ENCODE data around the gene IL1RAP. TPM values are rescaled to one million over a fixed set of nuclear protein-coding genes. Genes with fewer than 3 reads are reported as not detected.
"Not testable (repeated sequence)": the region's sequence is repeated elsewhere in the genome, so short reads cannot be mapped to it uniquely, and the experiment has no call there.

IL1RAP gene
- total RNA-seq, 1 experiment from 2014 or later = 27.3 TPM

GRCh38 chr3:190646996-190647395 lies 133.1 kb downstream of the IL1RAP start:
- DNase-seq (ENCODE audit: low read depth) = no peak

- DNase-seq (ENCODE audit: low read depth) = no peak
Measured at GRCh38 chr3:190655933-190656332, 142.0 kb downstream of the IL1RAP start.

GRCh38 chr3:190658106-190658505 lies 144.2 kb downstream of the IL1RAP start:
- DNase-seq (ENCODE audit: low read depth) = no peak

GRCh38 chr3:190666821-190667220 lies 152.9 kb downstream of the IL1RAP start:
- no peak for DNase-seq (ENCODE audit: low read depth)

- DNase-seq (ENCODE audit: low read depth) = no peak
Measured at GRCh38 chr3:190671658-190672057, 157.8 kb downstream of the IL1RAP start.

GRCh38 chr3:190673148-190673547 lies 159.3 kb downstream of the IL1RAP start:
- DNase-seq (ENCODE audit: low read depth) = no peak

GRCh38 chr3:190676481-190676880 lies 162.6 kb downstream of the IL1RAP start:
- DNase-seq (ENCODE audit: low read depth) = no peak

- DNase-seq (ENCODE audit: low read depth) = no peak
Measured at GRCh38 chr3:190677001-190677400, 163.1 kb downstream of the IL1RAP start.

- DNase-seq (ENCODE audit: low read depth) = not testable (repeated sequence)
Measured at GRCh38 chr3:190677868-190678267, 164.0 kb downstream of the IL1RAP start.

GRCh38 chr3:190680691-190681090 lies 166.8 kb downstream of the IL1RAP start:
- no peak for DNase-seq (ENCODE audit: low read depth)

- no peak for DNase-seq (ENCODE audit: low read depth)
Measured at GRCh38 chr3:190684776-190685175, 170.9 kb downstream of the IL1RAP start.

GRCh38 chr3:190686011-190686410 lies 172.1 kb downstream of the IL1RAP start:
- DNase-seq (ENCODE audit: low read depth) = no peak

GRCh38 chr3:190690246-190690645 lies 176.4 kb downstream of the IL1RAP start:
- no peak for DNase-seq (ENCODE audit: low read depth)

- DNase-seq (ENCODE audit: low read depth) = no peak
Measured at GRCh38 chr3:190692256-190692655, 178.4 kb downstream of the IL1RAP start.

GRCh38 chr3:190694335-190695001 lies 180.6 kb downstream of the IL1RAP start:
- DNase-seq (ENCODE audit: low read depth) = no peak

GRCh38 chr3:190695225-190695624 lies 181.3 kb downstream of the IL1RAP start:
- no peak for DNase-seq (ENCODE audit: low read depth)

- no peak for DNase-seq (ENCODE audit: low read depth)
Measured at GRCh38 chr3:190695994-190696393, 182.1 kb downstream of the IL1RAP start.

GRCh38 chr3:190696777-190697501 lies 183.1 kb downstream of the IL1RAP start:
- peak; percentile 37 for DNase-seq (ENCODE audit: low read depth)

- DNase-seq (ENCODE audit: low read depth) = no peak
Measured at GRCh38 chr3:190697502-190697830, 183.6 kb downstream of the IL1RAP start.

GRCh38 chr3:190697901-190698300 lies 184.0 kb downstream of the IL1RAP start:
- peak; percentile 67 for DNase-seq (ENCODE audit: low read depth)

- DNase-seq (ENCODE audit: low read depth) = no peak
Measured at GRCh38 chr3:190699776-190700175, 185.9 kb downstream of the IL1RAP start.

- peak; percentile 74 for DNase-seq (ENCODE audit: low read depth)
Measured at GRCh38 chr3:190701096-190701532, 187.2 kb downstream of the IL1RAP start.

- DNase-seq (ENCODE audit: low read depth) = no peak
Measured at GRCh38 chr3:190706582-190706981, 192.7 kb downstream of the IL1RAP start.

Measured in HT1080 (cell line).